ENCODE data around the gene SLC13A4. TPM values are rescaled to one million over a fixed set of nuclear protein-coding genes. Genes with fewer than 3 reads are reported as not detected.

The SLC13A4 gene
- total RNA-seq, 1 experiment from 2014 or later: not detected

DNA sequence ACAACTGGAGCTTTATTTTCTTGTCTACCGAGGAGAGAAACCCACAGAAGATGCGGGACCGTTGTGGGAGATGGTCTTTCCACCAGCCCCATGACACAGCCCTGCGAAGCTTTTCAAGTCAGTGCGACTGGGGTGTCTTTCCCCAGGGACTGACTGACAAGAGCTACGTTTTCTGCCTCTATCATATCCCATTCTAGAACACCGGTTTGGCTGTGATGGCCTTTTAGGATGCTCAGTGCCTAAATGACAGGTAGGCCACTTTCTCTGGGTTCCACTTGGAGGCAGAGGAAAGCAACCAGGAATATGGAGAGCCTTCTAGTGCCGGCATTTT lies 16.9 kb downstream of the SLC13A4 start:
- Mint-ChIP-seq H3K9me3 (ENCODE audit: low read depth, unreplicated experiment) (no peaks in the 10 kb centered on the region), H3K4me1 (ENCODE audit: low read depth, unreplicated experiment) (no peaks in the 10 kb centered on the region), H3K36me3 (ENCODE audit: insufficient read depth, unreplicated experiment) (no peaks in the 10 kb centered on the region), H3K4me3 (ENCODE audit: low read depth, unreplicated experiment) (no peak overlapping the region), H3K27ac (ENCODE audit: unreplicated experiment) (no peak overlapping the region), H3K27me3 (ENCODE audit: unreplicated experiment) (no peaks in the 10 kb centered on the region)
- intact Hi-C loops (cut with micrococcal nuclease; ENCODE audit: unreplicated experiment): no loop called here
- CTCF ChIA-PET: no interaction called here
- TF ChIP-seq, protein P1, sequence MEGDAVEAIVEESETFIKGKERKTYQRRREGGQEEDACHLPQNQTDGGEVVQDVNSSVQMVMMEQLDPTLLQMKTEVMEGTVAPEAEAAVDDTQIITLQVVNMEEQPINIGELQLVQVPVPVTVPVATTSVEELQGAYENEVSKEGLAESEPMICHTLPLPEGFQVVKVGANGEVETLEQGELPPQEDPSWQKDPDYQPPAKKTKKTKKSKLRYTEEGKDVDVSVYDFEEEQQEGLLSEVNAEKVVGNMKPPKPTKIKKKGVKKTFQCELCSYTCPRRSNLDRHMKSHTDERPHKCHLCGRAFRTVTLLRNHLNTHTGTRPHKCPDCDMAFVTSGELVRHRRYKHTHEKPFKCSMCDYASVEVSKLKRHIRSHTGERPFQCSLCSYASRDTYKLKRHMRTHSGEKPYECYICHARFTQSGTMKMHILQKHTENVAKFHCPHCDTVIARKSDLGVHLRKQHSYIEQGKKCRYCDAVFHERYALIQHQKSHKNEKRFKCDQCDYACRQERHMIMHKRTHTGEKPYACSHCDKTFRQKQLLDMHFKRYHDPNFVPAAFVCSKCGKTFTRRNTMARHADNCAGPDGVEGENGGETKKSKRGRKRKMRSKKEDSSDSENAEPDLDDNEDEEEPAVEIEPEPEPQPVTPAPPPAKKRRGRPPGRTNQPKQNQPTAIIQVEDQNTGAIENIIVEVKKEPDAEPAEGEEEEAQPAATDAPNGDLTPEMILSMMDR (IDR thresholded peaks at IDR 0.05; ENCODE audit: unreplicated experiment): no peak
- DNase-seq: no peak
- BruUV-seq (replicated peaks): no TSS peak

DNA sequence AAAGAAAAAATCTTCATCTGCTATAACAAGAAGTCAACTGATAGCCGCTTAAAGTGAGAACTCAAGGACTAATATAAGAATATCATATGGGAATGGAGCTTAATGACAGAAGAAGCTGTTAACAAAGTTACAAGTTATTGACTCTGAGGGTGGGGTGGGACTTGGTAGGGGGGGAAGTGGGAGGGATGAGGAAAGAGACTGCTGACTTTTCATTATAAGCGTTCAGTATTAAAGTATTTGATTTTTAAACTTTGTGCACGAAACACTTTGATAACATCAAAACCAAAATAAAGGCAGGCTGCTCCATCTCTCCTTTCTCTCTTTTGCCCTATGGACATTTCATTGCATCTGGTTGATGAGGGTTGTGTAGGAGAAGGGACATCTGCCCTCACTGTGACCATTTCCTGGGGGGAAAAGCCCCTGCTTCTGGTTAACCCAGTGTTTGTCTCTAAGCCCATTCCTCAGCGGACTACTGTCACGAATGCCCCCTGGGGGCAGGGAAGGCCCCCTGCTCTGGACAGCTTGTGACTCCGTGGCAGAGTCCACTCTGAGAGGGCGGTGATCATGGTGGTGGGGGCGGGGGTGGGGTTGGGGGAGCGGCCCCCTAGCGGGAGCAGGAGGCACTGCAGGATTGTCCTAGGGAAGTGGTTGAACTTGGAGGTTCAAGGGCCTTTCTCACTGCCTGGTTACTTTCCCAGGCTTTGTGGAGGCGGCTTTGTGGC lies 17.4 kb downstream of the SLC13A4 start:
- no peaks in the 10 kb centered on the region for H3K9me3 Mint-ChIP-seq (ENCODE audit: low read depth, unreplicated experiment)
- intact Hi-C loops (cut with micrococcal nuclease; ENCODE audit: unreplicated experiment): no loop called here
- no TSS peak for BruUV-seq (replicated peaks)
- CTCF ChIA-PET: interaction anchor here (0.6 kb wide), 2 partner anchors 54 to 327 kb away, joined by 3 read pairs; no protein-coding TSS in a partner anchor
- no peaks in the 10 kb centered on the region for H3K4me1 Mint-ChIP-seq (ENCODE audit: low read depth, unreplicated experiment)
- no peaks in the 10 kb centered on the region for H3K27me3 Mint-ChIP-seq (ENCODE audit: unreplicated experiment)
- no peak overlapping the region for H3K4me3 Mint-ChIP-seq (ENCODE audit: low read depth, unreplicated experiment)
- DNase-seq: no peak
- TF ChIP-seq, protein P1 (IDR thresholded peaks at IDR 0.05; ENCODE audit: unreplicated experiment): peak; percentile 68
- peaks cover 1% of the 10 kb centered on the region for H3K36me3 Mint-ChIP-seq (ENCODE audit: insufficient read depth, unreplicated experiment)
- no peak overlapping the region for H3K27ac Mint-ChIP-seq (ENCODE audit: unreplicated experiment)

DNA sequence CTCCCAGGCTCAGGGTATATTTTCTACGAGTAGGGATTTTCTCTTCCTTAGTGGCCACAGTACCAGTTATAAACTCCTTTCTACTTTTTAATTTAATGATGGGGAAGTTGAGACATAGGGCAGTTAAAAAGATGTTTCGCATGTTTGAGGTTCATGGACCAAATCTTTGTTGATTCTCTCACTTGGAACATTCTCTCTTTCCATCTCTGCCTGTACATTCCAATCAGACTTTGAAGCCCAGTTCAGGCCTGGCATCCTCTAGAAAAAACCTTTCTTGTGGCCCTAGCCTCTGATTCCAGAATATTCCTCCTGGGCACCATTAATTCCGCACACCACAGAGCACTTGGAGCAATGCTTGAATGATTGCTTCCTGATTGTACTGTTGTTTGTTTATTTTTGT lies 18.5 kb downstream of the SLC13A4 start:
- intact Hi-C loops (cut with micrococcal nuclease; ENCODE audit: unreplicated experiment): no loop called here
- DNase-seq: no peak
- no peak overlapping the region for H3K4me3 Mint-ChIP-seq (ENCODE audit: low read depth, unreplicated experiment)
- H3K27me3 Mint-ChIP-seq (ENCODE audit: unreplicated experiment): no peaks in the 10 kb centered on the region
- no peaks in the 10 kb centered on the region for H3K9me3 Mint-ChIP-seq (ENCODE audit: low read depth, unreplicated experiment)
- no peak overlapping the region for H3K27ac Mint-ChIP-seq (ENCODE audit: unreplicated experiment)
- CTCF ChIA-PET: no interaction called here
- BruUV-seq (replicated peaks): no TSS peak
- peaks cover 4% of the 10 kb centered on the region for H3K36me3 Mint-ChIP-seq (ENCODE audit: insufficient read depth, unreplicated experiment)
- TF ChIP-seq, protein P1 (IDR thresholded peaks at IDR 0.05; ENCODE audit: unreplicated experiment): no peak
- H3K4me1 Mint-ChIP-seq (ENCODE audit: low read depth, unreplicated experiment): no peaks in the 10 kb centered on the region

DNA sequence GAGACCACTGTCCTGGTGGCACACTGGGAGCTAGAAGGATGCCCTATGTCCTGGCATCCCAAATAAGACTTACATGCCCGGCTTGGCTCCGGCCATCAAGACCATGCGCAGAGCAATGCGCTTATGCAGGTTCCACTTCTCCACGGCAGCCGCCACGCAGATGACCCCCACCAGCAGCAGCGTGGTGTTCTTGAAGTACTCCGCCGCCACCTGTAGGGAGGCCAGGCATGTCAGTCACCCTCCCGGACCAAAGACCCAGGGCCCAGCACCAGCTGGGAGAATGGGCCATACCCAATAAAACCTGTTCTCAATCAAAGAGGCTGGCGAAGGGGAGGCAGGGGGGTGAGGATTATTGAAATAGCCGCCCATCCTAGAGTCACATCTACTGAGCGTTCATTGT lies 19.9 kb downstream of the SLC13A4 start:
- no peaks in the 10 kb centered on the region for H3K9me3 Mint-ChIP-seq (ENCODE audit: low read depth, unreplicated experiment)
- CTCF ChIA-PET: no interaction called here
- no peak overlapping the region for H3K27ac Mint-ChIP-seq (ENCODE audit: unreplicated experiment)

More for the DNA sequence above, 19.9 kb downstream of the SLC13A4 start:
- Mint-ChIP-seq H3K27me3 (ENCODE audit: unreplicated experiment) (no peaks in the 10 kb centered on the region), H3K4me1 (ENCODE audit: low read depth, unreplicated experiment) (no peaks in the 10 kb centered on the region), H3K4me3 (ENCODE audit: low read depth, unreplicated experiment) (no peak overlapping the region), H3K36me3 (ENCODE audit: insufficient read depth, unreplicated experiment) (peaks cover 4% of the 10 kb centered on the region)
- BruUV-seq (replicated peaks): no TSS peak
- TF ChIP-seq, protein P1 (IDR thresholded peaks at IDR 0.05; ENCODE audit: unreplicated experiment): no peak
- intact Hi-C loops (cut with micrococcal nuclease; ENCODE audit: unreplicated experiment): no loop called here
- DNase-seq: no peak

All from Calu3 (cell line).